SK-N-SH treated with all-trans-retinoic acid at 6 μM for 48 hours (cell line): Measurements from ENCODE around the gene ZBTB4.

Experiments
- ATAC-seq: fragments of 200-7000 bp; cut with Tn5 transposase; 3 replicates; pipeline ENCODE4 v1.9.1; 2020; ENCODE audit warnings: mild to moderate bottlenecking, moderate library complexity
- ARNTL ChIP-seq: fragments of 450-650 bp; formaldehyde crosslinking; IDR thresholded peaks from 2 replicates; pipeline ENCODE4 v1.5.0; 2020; ENCODE audit warnings: low read depth, mild to moderate bottlenecking, moderate library complexity, borderline replicate concordance
- BACH2 ChIP-seq: fragments of 250-450 bp; sonication (Bioruptor Pico); IDR thresholded peaks from 2 replicates; pipeline ENCODE4 v1.9.0; 2021; ENCODE audit warnings: mild to moderate bottlenecking, borderline replicate concordance
- CSDC2 ChIP-seq: fragments of 250-450 bp; sonication (Bioruptor Pico); IDR thresholded peaks from 2 replicates; pipeline ENCODE4 v1.5.0; 2020; ENCODE audit warnings: mild to moderate bottlenecking, moderate library complexity
- ESRRG ChIP-seq: fragments of 250-450 bp; sonication (Bioruptor Pico); IDR thresholded peaks from 2 replicates; pipeline ENCODE4 v1.6.1; 2021; ENCODE audit warnings: mild to moderate bottlenecking
- GLIS3 ChIP-seq: fragments of 250-450 bp; sonication (Bioruptor Pico); IDR thresholded peaks from 2 replicates; pipeline ENCODE4 v1.5.0; 2020; ENCODE audit warnings: mild to moderate bottlenecking, moderate library complexity
- ISL1 ChIP-seq: fragments of 250-450 bp; sonication (Bioruptor Pico); IDR thresholded peaks from 2 replicates; pipeline ENCODE4 v2.1.2; 2022; ENCODE audit warnings: mild to moderate bottlenecking, moderate library complexity
- PPARA ChIP-seq: fragments of 250-450 bp; sonication (Bioruptor Pico); IDR thresholded peaks from 2 replicates; pipeline ENCODE4 v1.5.0; 2020; ENCODE audit warnings: mild to moderate bottlenecking, borderline replicate concordance
- RARB ChIP-seq: fragments of 250-450 bp; sonication (Bioruptor Pico); IDR thresholded peaks from 2 replicates; pipeline ENCODE4 v1.8.0; 2021; ENCODE audit warnings: mild to moderate bottlenecking, moderate library complexity
- SNAI2 ChIP-seq: fragments of 250-450 bp; sonication (Bioruptor Pico); IDR thresholded peaks from 2 replicates; pipeline ENCODE4 v1.5.0; 2020; ENCODE audit warnings: mild to moderate bottlenecking, moderate library complexity
- TCF4 ChIP-seq: fragments of 250-450 bp; sonication (Bioruptor Pico); IDR thresholded peaks from 2 replicates; pipeline ENCODE4 v1.8.0; 2021; ENCODE audit warnings: mild to moderate bottlenecking, moderate library complexity, borderline replicate concordance
- TOX ChIP-seq: fragments of 250-450 bp; sonication (Bioruptor Pico); IDR thresholded peaks from 2 replicates; pipeline ENCODE4 v1.8.0; 2021; ENCODE audit warnings: mild to moderate bottlenecking, moderate library complexity, borderline replicate concordance
- ZC3H10 ChIP-seq: fragments of 250-450 bp; sonication (Bioruptor Pico); IDR thresholded peaks from 2 replicates; pipeline ENCODE4 v1.5.1; 2021; ENCODE audit warnings: mild to moderate bottlenecking, moderate library complexity
- ZFP3 ChIP-seq: fragments of 250-450 bp; sonication (Bioruptor Pico); IDR thresholded peaks from 2 replicates; pipeline ENCODE4 v1.5.0; 2020; ENCODE audit warnings: mild to moderate bottlenecking, moderate library complexity
- ZFP30 ChIP-seq: fragments of 450-650 bp; formaldehyde crosslinking; IDR thresholded peaks from 2 replicates; pipeline ENCODE4 v1.5.0; 2022; ENCODE audit warnings: mild to moderate bottlenecking, moderate library complexity
- ZNF565 ChIP-seq: fragments of 450-650 bp; formaldehyde crosslinking; conservative IDR thresholded peaks from 2 replicates; pipeline ENCODE4 v1.5.0; 2020; ENCODE audit warnings: low read depth, mild to moderate bottlenecking, moderate library complexity
- ZNF70 ChIP-seq: fragments of 450-650 bp; formaldehyde crosslinking; IDR thresholded peaks from 2 replicates; pipeline ENCODE4 v1.5.0; 2020; ENCODE audit warnings: mild to moderate bottlenecking, moderate library complexity
- ZNF8 ChIP-seq: fragments of 450-650 bp; formaldehyde crosslinking; IDR thresholded peaks from 2 replicates; pipeline ENCODE4 v1.5.0; 2020; ENCODE audit warnings: mild to moderate bottlenecking, moderate library complexity
- TF ChIP-seq, protein P1 (sequence below): fragments of 250-450 bp; sonication (Bioruptor Pico); IDR thresholded peaks from 2 replicates; pipeline ENCODE4 v1.8.0; 2021; ENCODE audit warnings: low read depth, mild to moderate bottlenecking, moderate library complexity, borderline replicate concordance
- TF ChIP-seq, protein P2 (sequence below): fragments of 250-450 bp; sonication (Bioruptor Pico); IDR thresholded peaks from 2 replicates; pipeline ENCODE4 v1.5.1; 2021; ENCODE audit warnings: mild to moderate bottlenecking, moderate library complexity
- TF ChIP-seq, protein P3 (sequence below): fragments of 250-450 bp; sonication (Bioruptor Pico); IDR thresholded peaks from 2 replicates; pipeline ENCODE4 v1.5.1; 2020; ENCODE audit warnings: low read depth, mild to moderate bottlenecking, moderate library complexity
- TF ChIP-seq, protein P4 (sequence below): fragments of 250-450 bp; sonication (Bioruptor Pico); IDR thresholded peaks from 2 replicates; pipeline ENCODE4 v1.8.0; 2020; ENCODE audit warnings: mild to moderate bottlenecking, moderate library complexity, borderline replicate concordance
- TF ChIP-seq, protein P5 (sequence below): fragments of 250-450 bp; sonication (Bioruptor Pico); IDR thresholded peaks from 2 replicates; pipeline ENCODE4 v1.5.0; 2020; ENCODE audit warnings: mild to moderate bottlenecking, moderate library complexity

Gene ZBTB4

DNA sequence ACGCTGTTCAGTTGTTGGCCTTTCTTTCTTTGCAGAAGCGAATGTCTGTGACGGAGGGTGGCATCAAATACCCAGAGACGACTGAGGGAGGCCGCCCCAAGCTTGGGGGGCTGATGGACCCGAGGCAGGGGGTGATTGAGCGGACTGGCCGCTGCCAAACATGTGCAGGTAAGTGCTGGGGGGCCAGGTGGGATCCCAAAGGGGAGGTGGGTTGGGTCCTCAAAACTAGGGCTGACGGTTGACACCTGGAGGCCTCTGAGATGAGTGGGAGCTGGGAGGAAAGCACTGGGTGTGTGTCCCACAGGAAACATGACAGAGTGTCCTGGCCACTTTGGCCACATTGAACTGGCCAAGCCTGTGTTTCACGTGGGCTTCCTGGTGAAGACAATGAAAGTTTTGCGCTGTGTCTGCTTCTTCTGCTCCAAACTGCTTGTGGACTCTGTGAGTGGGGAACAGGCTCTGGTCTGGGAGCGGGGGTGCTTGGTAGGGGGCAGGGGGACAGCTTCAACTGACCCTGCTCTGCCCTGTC, 16.5 kb upstream of the ZBTB4 start:
- TF ChIP-seq GLIS3 = no peak
- no peak for TF ChIP-seq ISL1 (CRISPR knock-in tag)
- no peak for TF ChIP-seq RARB
- no peak for TF ChIP-seq CSDC2
- no peak for TF ChIP-seq TCF4 (CRISPR knock-in tag)
- TF ChIP-seq ARNTL (CRISPR knock-in tag) = no peak
- TF ChIP-seq, protein P1, sequence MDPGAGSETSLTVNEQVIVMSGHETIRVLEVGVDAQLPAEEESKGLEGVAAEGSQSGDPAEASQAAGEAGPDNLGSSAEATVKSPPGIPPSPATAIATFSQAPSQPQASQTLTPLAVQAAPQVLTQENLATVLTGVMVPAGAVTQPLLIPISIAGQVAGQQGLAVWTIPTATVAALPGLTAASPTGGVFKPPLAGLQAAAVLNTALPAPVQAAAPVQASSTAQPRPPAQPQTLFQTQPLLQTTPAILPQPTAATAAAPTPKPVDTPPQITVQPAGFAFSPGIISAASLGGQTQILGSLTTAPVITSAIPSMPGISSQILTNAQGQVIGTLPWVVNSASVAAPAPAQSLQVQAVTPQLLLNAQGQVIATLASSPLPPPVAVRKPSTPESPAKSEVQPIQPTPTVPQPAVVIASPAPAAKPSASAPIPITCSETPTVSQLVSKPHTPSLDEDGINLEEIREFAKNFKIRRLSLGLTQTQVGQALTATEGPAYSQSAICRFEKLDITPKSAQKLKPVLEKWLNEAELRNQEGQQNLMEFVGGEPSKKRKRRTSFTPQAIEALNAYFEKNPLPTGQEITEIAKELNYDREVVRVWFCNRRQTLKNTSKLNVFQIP = no peak
- no peak for TF ChIP-seq ZNF565
- TF ChIP-seq ZNF8 (CRISPR knock-in tag) = no peak
- TF ChIP-seq, protein P2, sequence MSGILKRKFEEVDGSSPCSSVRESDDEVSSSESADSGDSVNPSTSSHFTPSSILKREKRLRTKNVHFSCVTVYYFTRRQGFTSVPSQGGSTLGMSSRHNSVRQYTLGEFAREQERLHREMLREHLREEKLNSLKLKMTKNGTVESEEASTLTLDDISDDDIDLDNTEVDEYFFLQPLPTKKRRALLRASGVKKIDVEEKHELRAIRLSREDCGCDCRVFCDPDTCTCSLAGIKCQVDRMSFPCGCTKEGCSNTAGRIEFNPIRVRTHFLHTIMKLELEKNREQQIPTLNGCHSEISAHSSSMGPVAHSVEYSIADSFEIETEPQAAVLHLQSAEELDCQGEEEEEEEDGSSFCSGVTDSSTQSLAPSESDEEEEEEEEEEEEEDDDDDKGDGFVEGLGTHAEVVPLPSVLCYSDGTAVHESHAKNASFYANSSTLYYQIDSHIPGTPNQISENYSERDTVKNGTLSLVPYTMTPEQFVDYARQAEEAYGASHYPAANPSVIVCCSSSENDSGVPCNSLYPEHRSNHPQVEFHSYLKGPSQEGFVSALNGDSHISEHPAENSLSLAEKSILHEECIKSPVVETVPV (CRISPR knock-in tag) = no peak
- TF ChIP-seq TOX (CRISPR knock-in tag) = no peak
- TF ChIP-seq ZFP30 = no peak
- TF ChIP-seq, protein P3, sequence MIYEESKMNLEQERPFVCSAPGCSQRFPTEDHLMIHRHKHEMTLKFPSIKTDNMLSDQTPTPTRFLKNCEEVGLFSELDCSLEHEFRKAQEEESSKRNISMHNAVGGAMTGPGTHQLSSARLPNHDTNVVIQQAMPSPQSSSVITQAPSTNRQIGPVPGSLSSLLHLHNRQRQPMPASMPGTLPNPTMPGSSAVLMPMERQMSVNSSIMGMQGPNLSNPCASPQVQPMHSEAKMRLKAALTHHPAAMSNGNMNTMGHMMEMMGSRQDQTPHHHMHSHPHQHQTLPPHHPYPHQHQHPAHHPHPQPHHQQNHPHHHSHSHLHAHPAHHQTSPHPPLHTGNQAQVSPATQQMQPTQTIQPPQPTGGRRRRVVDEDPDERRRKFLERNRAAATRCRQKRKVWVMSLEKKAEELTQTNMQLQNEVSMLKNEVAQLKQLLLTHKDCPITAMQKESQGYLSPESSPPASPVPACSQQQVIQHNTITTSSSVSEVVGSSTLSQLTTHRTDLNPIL = no peak
- TF ChIP-seq, protein P4, sequence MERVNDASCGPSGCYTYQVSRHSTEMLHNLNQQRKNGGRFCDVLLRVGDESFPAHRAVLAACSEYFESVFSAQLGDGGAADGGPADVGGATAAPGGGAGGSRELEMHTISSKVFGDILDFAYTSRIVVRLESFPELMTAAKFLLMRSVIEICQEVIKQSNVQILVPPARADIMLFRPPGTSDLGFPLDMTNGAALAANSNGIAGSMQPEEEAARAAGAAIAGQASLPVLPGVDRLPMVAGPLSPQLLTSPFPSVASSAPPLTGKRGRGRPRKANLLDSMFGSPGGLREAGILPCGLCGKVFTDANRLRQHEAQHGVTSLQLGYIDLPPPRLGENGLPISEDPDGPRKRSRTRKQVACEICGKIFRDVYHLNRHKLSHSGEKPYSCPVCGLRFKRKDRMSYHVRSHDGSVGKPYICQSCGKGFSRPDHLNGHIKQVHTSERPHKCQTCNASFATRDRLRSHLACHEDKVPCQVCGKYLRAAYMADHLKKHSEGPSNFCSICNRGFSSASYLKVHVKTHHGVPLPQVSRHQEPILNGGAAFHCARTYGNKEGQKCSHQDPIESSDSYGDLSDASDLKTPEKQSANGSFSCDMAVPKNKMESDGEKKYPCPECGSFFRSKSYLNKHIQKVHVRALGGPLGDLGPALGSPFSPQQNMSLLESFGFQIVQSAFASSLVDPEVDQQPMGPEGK = no peak
- TF ChIP-seq ZNF70 = no peak
- TF ChIP-seq BACH2 (CRISPR knock-in tag) = no peak
- no peak for TF ChIP-seq ZC3H10 (CRISPR knock-in tag)
- TF ChIP-seq, protein P5, sequence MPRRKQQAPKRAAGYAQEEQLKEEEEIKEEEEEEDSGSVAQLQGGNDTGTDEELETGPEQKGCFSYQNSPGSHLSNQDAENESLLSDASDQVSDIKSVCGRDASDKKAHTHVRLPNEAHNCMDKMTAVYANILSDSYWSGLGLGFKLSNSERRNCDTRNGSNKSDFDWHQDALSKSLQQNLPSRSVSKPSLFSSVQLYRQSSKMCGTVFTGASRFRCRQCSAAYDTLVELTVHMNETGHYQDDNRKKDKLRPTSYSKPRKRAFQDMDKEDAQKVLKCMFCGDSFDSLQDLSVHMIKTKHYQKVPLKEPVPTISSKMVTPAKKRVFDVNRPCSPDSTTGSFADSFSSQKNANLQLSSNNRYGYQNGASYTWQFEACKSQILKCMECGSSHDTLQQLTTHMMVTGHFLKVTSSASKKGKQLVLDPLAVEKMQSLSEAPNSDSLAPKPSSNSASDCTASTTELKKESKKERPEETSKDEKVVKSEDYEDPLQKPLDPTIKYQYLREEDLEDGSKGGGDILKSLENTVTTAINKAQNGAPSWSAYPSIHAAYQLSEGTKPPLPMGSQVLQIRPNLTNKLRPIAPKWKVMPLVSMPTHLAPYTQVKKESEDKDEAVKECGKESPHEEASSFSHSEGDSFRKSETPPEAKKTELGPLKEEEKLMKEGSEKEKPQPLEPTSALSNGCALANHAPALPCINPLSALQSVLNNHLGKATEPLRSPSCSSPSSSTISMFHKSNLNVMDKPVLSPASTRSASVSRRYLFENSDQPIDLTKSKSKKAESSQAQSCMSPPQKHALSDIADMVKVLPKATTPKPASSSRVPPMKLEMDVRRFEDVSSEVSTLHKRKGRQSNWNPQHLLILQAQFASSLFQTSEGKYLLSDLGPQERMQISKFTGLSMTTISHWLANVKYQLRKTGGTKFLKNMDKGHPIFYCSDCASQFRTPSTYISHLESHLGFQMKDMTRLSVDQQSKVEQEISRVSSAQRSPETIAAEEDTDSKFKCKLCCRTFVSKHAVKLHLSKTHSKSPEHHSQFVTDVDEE = no peak
- TF ChIP-seq ESRRG (CRISPR knock-in tag) = no peak

DNA sequence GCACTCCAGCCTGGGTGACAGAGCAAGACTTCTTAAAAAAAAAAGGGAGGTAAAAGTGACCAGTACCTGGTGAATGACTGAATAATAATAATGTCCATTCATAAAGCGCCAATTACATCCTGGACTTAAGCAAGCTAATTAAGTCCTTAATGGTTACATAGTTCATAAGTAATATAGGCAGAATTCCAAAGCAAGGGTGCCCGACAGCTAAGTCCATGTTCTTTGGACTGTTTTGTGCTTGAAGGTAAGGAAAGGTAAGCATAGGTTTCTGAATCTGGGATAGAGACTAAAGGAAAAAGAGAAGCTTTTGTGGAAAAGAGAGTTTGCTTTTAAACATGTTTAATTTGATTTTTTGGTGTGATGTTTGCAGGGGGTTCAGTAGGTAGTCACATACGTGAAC, 14.5 kb upstream of the ZBTB4 start:
- ATAC-seq = no peak

More for the DNA sequence above, 16.5 kb upstream of the ZBTB4 start:
- ATAC-seq = no peak

More for the DNA sequence above, 14.5 kb upstream of the ZBTB4 start:
- TF ChIP-seq, protein P1 = no peak
- TF ChIP-seq ISL1 (CRISPR knock-in tag) = no peak
- TF ChIP-seq ZNF8 (CRISPR knock-in tag) = no peak
- no peak for TF ChIP-seq BACH2 (CRISPR knock-in tag)
- no peak for TF ChIP-seq ZFP3 (CRISPR knock-in tag)
- TF ChIP-seq TOX (CRISPR knock-in tag) = no peak
- no peak for TF ChIP-seq ESRRG (CRISPR knock-in tag)
- no peak for TF ChIP-seq ARNTL (CRISPR knock-in tag)
- TF ChIP-seq, protein P5 = no peak
- no peak for TF ChIP-seq SNAI2 (CRISPR knock-in tag)
- no peak for TF ChIP-seq ZNF565
- TF ChIP-seq, protein P2 (CRISPR knock-in tag) = no peak
- TF ChIP-seq PPARA (CRISPR knock-in tag) = no peak
